HL-60/S4 (cell line): Measurements from ENCODE around the gene IGF1R.

Experiments
- in situ Hi-C: fragments of 300-500 bp; cut with MboI; formaldehyde crosslinking; loops from 2 replicates; pipeline ENCODE4 v1.14.3; 2022; ENCODE audit warnings: low sequenced_read_pairs

IGF1R gene

DNA sequence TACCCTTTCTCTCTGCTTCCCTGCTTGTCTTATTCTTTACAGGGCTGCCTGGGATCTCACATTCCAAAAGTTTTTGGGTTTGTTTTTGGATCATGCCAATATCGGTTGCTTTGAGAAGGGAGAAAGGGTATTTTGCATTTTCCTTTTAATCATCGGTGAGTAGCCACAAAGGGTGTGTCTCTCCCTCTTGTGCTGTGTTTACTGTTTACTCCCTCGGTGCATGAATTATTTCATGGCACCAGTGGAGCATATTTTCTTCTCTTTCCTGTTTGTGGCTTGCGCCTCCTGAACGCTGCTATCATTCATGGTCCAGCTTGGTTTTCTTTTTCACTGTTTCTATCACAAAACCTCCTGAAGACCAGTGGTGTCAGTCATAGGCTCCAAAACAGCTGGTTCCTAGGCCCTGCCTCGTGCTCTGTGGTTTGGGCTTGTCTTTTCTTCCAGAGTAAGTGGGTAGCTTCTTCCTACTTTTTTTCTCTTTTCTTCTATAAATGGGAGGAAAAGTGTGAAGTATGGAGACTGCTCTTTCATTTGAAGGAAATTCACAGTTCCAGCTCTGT is 54.9 kb downstream of the IGF1R start:
- in situ Hi-C loops, result no loop called here

DNA sequence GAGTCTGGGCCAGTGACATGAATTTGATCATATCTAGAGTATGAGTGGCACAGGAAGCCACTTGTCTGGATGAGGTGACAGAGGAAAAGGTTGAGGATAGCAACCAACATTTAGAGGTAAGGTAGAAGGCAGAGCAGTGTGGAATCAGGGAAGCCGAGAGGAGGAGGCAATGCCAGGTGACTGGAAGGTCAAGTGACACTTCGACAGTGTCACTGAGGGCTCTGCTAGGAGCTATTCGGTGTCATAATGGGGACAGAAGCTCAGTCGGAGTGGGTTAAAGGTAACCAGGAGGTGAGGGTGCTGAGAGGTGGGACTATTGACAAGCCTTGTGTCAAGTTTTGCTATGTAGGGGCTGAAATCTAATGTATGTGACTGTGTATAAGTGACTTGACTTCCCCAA is 56.7 kb downstream of the IGF1R start:
- in situ Hi-C loops, result no loop called here

DNA sequence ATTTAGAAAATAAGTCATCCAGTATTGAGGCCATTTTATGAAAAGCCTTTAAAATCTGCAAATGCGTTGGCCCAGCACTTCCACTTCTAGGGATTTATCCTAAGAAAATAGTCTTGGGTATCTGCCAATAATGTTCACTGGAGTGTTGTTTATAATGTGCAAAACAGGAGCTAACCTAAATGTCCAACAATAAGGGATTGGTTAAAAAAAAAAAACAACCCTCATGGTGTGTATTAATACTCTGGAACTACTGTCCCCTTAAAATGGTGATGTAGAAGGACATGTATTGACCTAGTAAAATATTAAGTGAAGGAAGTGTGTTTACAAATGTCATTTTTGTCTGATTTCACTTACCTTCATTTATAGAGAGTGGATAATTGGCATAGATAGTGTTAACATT is 58.0 kb downstream of the IGF1R start:
- in situ Hi-C loops, result no loop called here

DNA sequence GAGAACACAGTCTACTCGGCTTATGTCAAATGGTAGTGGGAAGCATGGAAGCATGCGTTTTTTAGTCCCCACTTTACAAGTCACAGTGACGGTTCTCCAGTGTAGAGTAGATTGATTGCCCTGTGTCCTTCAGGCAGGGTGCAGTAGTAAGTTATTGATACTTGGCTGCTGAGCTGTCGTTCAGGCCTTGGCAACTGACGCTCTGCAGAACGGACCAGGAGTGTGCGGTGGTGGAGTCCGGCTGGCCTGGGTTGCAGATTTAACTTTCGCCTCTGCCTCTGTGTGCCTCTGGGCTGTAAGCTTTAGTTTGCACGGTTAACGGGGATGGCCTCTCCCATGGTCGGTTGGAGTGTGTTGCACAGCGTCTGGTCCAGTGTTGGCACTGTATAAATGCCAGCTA is 58.6 kb downstream of the IGF1R start:
- in situ Hi-C loops, result no loop called here

DNA sequence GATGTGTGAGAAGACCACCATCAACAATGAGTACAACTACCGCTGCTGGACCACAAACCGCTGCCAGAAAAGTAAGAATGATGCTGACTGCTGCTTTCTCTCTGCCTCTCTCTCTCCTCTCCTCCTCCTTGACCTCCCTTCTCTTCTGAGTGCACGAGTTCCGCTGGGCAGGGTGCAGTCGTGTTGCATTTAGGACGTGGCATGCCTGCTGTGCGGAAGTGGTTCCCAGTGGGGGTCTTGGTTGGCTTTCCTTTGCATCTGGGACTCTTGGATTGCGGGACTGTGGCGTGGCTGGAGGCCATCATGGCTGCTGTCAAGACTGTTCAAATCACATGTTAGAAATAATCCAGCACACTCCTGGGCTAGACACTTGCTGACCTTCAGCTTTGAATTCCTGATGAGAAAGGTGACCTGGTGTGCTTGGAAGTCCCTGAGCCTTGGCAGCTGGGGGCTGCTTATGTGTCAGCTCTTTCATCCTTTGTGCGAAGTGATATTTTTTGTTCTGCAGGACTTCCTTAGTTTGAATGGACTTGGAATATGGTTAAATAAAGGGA is 59.8 kb downstream of the IGF1R start:
- in situ Hi-C loops, result no loop called here

DNA sequence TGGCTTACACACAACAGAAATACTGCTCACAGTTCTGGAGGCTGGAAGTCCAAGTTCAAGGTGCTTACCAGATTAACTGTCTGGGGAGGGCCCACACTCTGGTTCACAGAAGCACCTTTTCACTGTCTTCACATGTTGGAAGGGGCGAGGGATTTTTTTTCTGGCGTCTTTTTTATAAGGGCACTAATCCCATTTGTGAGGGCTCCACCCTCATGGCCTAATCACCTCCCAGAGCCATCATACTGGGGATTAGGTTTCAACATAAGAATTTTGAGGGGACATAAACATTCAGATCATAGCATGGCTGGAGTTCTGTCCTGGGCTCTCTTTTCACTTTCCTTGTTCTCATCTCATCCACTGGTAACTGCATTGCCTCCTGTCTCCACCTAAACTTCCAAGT is 63.5 kb downstream of the IGF1R start:
- in situ Hi-C loops, result no loop called here

DNA sequence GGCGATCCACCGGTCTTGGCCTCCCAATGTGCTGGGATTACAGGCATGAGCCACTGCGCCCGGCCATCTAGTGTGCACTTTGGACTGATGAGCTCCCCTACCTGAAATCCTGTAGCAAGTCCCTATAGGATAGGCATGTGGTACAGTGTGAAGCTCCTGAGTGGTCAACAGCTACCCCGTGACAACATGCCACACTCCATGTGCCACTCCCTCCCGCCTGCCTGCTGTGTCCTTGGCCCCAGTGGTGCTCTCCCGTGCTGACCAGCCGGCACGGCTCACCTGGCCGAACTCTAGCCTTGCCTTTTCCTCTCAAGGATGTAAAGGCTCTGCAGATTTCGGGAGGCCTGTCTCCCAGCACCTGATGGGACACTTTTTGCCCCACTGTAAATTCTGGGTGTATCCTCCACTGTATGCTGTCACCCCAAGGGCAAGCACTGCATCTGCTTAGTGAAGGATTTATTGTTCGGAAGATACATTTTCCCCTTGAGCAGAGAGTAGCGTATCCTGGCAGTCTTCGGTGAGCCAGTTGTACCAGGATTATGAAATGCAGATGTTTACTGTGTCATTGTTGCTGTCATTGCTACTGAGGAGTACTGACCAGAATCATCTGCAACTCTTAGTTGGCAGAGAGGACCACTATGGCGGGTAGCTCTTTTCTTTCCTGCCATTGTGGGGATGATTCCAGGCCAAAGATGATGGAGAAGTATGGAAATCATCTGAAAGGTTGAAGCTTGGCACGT is 64.7 kb downstream of the IGF1R start:
- in situ Hi-C loops, result no loop called here

DNA sequence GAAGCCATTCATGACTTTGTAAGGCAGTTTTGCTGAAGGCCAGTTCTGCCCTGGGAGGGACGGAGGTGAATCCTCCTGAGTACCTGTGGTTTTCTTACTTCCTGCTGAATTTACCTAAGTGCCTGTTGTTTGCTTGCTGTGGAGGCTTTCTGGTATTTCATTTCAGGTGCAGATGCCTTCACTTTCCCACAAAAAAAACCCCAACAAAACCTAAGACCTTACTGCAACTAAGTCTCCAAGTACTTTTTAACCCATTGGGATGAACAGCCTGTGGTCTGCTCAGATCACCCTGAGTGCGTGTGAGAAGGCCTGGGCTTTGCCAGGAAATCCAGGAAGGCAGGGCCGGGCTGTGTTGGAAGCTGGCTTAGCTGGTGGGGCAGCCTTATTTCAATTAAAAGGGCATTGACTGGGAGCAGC is 65.3 kb downstream of the IGF1R start:
- in situ Hi-C loops, result no loop called here

DNA sequence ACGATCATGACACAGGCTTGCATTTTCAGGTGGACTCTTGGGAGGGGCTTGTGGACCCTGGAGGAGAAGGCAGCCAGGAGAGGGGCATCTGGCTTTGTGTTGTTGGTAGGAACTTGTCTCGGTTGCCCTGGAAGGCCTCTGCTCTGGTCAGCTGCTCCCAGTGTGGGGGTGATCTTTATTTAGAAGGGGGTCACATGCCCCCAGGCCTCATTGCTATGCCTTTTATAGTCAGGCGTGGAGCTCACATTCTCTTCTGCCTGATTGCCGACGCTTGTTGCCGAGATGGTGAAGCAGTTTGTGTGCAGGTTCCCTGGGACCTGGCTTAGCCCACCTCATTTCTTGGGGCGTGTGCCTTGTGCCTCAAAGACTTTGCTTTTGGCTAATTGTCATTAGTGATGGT is 66.6 kb downstream of the IGF1R start:
- in situ Hi-C loops, result no loop called here

DNA sequence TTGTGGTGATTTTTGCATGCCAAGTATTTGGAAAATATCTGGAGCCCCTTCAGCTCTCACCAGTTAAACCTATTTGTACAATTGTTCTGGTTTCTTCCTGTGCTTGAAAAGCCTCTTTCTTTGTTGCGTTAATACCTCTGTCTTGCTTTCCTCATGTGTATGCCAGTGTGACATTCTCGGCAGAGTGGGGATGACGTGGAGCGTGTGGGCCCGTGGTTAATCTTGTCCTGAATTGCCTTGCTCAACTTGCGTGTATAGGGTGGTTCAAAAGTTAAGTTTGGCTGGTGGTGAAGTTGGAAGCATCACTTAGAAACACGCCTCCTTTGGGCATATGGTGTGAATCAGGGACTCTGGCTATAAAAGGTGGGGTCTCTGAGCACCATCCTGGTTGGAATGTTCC is 67.1 kb downstream of the IGF1R start:
- in situ Hi-C loops, result no loop called here

DNA sequence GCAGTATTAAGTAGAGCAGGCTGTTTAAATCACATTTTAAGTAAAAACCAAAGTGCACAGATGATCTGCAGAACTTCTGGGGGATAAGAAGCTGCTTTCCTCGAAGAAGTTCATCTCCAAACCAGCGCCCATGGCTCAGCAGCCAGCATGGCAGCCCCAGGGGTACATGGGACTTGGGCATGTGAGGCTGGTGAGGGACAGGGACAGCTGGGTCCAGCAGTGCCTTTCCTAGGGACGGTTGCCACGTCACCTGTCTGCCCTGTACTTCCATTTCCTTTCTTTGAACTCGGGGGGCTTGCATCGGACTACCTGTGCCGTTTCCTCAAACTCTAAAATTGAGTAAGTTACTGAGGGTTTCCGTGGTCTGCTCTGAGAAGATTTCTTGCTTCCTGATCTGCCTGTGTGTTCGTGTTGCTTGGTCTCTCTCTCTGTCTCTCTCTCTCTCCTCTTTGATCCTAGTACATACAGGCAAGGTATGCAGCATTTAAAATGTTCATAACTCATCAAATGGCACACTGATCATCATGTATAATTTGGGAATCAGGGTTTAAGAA is 67.6 kb downstream of the IGF1R start:
- in situ Hi-C loops, result no loop called here

DNA sequence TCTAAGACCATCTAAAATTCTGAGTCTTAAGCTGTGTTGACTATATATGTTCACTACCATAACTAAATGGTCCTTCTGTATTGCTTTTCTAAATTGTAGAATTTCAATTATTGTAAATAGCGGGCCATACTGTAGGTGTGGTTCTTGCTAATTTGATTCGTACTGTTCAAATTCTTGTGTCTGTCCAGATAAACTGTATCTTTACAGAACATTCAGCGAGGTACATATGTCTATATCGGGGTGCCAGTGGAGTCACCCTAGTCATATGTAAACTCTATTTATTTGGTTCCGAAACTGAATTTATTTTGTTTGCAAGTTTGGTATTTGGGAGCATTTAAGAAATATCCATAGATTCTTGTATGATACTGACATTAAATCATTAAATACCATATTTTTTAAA is 69.0 kb downstream of the IGF1R start:
- in situ Hi-C loops, result no loop called here

DNA sequence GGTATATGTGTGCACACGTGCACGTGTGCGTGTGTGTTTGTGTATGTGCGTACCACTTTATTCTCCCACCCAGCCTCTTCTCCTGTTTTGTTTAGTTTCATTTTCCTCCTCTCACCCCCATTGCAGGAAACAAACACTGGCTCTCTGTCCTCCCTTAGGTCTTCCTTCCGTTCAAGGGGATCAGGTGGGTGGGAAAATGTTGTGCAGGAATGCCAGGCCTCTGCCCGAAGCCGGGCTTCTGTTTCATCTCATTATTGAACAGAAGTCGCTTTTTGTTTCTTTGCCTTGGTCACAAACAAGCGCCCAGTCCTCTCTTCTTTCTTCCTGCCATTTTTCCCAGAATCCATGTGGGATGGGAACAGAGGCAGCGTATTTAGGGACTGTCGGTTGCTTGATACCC is 69.6 kb downstream of the IGF1R start:
- in situ Hi-C loops, result no loop called here

DNA sequence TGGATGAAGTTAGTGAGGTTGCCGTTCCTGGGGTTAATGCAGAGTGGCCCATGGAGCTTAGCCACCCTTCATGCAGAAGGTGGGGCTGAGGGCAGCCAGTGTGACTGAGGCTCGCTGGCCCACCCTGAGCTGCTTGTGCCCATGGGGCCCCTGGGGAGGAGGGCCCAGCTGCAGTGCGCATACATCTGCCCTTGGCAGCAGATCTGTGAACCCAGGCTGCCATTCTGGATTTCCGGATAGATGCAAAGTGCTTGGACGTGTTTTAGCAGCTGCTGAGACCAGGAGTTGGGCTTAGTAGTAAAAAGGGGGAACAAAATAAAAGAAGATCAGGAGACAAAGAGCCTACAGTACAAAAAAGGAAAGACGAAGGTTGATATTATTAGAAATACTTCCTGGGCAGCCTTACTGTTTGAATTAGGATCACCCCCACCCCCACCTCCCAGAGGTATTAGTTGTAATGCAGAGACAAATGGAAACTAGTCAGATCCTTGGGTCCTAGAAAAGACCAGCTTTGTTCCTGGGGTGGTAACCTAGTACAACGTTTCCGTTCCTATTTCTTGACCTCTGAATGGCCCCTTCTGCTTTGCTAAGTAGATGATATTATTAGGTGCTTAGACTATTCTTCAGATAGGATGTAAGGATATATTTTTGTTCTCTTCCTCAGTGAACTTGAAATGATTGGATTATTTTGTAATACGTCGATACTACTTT is 70.2 kb downstream of the IGF1R start:
- in situ Hi-C loops, result no loop called here

DNA sequence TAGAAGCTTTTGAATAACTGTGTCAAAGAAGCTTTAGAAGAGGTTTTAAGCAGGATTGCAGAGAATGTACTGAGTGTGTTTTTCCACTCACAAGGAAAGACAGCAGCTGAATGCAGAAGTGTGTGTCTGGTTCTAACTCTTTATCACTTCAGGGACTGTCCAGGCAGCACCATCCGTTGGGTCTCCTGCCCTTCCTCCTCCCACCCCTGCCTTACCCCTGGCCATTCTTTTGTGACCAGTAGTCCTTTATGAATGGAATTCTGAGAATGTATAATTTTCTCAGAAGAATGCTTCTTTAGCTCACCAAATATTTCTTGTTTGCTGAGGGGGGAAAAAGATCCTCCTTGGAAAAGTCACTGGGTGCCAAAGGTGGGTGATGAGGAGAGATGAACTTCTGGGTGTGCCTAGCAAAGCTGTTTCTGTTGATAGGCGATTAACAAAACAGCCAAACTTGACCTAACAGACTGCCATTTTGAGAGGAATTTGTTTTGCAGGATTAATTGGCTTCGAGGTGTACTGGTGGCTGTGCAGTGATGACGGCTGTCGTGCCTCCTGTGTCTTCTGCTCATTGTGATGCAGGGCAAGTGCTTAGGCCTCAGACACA is 70.9 kb downstream of the IGF1R start:
- in situ Hi-C loops, result no loop called here

DNA sequence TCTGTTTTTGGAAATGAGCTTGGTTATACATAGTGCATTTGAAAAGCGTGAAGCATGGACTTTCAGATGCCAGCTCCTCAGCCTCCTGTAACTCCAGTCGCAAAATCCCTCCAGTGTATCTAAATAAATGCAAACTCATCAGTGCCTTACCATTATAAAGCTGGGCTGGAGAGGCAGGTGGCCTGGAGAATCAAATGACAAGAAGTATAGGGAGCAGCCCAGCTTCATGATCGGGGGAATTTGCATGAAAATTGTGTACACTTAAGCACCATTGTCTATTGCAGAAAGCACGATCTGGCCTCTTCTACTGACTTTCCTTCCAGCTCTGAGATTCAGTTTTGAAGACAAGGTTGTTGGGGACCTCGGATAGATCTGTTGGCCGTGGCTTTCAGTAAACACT is 71.7 kb downstream of the IGF1R start:
- in situ Hi-C loops, result no loop called here

DNA sequence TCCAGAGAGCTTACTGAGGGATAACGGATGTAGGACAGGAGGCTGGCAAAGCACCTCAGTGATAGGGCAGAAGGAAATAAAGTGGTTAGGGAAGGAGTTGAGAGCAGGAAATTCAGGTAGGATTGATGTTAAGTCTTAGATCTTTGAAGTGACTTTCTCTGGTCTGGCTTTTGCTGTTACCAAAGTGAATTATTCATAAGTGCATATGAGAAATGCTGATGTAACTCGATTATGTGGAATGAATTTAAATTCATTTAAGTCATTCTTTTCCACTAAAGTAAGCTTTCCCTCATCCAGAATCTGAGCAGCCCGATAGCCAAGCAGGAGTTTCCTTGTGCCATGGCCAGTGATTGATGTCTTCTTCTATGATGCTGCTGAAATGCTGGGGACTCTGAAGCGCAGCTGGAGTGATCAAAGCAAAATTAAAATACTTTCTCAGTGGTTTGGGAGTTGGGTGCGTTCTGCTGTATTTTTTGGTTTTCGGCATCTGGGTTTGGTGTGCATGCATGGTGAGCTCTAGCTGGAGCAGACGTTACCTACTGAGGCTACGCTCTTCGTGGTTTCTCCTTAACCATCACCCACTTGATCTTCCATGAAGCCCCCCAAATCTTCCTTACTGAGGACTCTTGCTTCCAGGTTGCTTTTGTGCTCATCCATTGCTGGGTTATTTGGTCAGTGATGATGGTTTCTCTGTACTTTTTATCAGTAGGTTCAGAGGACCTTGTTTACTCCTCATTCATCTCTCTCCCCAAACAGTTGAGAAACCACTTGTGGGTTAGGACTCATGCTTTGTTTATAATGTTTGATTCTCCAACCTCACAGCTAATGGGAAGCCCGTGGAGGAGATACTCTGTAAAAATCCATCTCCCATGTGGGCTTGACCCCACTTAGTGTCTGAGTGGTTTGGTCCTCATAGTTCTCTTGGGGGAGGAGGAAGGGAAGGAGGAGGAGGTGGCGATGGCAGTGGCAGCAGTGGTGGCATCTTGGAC is 72.5 kb downstream of the IGF1R start:
- in situ Hi-C loops, result no loop called here

DNA sequence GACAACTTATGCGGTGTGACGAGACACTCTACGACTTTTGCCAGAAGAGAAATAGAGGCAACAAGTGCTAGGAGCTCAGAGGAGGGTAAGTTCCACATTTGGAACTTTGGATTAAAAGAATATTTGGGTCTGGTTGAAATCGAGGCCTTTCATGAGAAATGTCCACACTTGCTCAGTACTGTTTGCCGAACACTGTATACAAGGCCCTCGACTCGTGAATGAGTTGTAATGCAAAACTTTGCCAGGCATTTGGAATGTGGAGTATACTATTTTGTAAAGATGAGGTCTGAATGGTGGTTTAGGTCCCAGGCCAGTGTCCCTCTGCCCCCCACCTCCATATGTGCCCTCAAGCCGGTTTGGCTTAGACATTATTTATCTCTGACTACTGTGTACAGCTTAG is 73.9 kb downstream of the IGF1R start:
- in situ Hi-C loops, result no loop called here

DNA sequence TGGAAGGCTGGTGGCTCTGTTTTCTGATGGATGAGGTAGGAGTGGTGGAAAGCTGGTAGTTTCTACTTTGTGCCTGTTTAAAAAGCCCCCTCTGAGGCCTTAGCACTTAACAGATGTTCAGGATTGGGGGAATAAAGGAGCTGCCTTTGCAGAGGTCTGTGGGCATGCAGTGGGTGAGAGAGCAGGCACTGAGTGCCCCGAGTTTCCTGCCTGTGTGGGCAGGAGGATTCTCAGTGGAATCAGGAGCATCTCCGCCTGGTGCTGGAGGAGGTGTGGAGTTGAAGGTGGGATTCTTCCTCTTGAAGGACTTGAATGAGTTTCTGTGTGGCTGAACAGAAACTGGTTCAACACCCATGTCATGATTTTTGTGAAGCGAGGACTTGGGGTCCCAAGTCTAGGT is 74.3 kb downstream of the IGF1R start:
- in situ Hi-C loops, result no loop called here

DNA sequence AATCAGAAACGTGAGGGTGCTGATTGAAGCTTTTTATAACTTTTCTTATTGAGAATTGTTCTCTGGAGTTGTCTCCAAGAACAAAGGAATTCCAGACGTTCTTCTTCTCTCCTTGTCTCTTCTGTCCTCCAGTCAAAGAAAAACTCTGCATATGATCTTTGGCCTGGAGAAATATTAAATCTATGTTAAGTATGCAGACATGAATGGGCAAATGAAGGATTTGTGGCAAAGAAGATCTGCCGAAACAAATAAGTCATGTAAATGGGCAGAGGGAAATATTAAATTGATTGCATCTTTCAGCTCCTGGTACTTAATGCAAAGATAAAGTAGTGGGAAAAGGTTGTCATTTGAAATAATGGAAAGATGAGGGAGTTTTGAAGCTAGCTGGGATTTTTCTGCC is 74.9 kb downstream of the IGF1R start:
- in situ Hi-C loops, result no loop called here
